ENCODE measurements around the gene KLK8.
"Not testable (repeated sequence)": the region's sequence is repeated elsewhere in the genome, so short reads cannot be mapped to it uniquely, and the experiment has no call there.

The KLK8 gene

DNA sequence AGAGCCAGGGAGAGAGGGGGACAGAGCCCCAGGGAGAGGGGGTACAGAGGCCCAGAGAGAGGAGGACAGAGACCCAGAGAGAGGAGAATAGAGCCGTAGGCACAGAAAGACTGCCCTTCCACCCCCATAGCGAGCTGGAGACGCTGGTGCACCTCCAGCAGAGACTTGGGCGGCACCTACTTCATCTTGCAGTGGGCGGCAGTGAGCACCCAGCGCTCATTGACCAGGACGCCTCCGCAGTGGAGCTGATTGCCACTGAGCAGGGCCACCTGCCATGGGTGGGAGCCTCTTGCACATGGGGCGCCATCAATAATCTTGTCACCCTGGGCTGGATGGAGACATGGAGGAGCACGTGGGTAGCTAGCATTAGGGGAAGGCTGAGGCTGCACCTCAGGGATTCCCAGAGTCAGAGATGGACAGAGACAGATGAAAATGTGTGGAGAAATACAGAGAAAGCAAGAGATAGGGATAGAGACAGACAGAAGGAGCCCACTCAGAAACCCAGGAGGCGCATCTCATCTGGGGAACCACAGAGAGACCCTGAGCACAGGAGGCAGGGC lies 19.7 kb downstream of the KLK8 start:
- no peak for DNase-seq

DNA sequence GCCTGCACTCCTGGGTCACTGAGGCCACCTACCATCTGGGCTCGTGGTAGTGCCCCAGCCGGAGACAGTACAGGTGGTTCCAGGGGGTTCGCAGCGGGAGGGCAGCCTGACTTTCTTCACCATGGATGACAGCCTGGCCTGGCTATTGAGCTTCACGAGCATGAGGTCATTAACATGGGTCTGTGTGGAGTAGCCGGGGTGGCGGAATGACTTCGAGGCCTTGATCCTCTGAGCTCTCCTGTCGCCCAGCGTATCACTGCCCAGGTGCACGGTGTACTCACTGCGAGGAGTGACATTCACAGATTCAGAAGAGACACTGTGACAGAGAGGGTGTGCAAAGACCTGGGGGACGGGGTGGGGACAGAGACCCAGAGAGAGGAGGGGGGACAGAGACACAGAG lies 21.2 kb downstream of the KLK8 start:
- peak; percentile 25 for DNase-seq

DNA sequence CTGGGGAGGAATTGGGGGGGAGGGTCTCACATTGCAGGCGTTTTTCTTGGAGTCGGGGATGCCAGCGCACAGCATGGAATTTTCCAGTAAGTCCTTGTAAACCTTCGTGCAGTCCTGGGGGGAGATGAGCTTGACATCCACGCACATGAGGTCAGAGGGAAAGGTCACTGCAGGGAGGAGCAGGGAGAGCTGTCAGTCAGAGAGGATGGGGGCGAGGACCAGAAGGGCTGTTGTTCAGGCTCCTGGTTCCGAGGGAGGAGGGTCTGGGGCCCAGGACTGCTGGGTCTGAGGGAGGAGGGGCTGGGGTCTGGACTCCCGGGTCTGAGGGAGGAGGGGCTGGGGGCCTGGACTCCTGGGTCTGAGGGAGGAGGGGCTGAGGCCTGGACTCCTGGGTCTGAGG lies 21.6 kb downstream of the KLK8 start:
- no peak for DNase-seq

DNA sequence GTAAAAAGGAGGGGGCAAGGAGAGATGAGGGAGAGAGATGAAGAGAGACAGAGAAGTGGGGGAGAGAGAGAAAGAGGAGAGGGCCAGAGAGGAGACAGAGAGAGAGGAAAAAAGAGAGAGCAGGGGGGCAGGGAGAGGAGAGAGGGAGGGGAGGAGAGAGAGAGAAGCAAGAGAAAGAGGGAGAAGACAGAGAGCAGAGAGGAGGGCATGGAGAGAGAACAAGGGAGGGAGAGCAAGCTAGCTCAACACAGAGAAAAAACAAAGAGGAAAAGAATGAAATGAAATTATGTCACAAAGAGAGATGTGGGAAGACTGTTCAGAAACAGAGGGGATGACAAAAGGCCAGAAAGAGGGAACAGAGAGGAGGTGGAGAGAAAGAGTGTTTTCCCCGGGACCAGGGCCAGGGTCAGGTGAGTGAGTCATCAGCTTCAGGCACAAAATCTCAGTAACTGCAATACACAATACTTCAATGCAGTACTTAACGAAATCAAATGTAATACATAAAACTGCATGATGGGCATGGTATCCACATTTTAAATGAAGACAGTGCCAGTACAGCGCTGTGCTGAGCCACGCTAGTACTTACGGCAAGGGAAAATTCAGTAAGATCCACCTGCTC lies 22.5 kb downstream of the KLK8 start:
- DNase-seq = no peak

DNA sequence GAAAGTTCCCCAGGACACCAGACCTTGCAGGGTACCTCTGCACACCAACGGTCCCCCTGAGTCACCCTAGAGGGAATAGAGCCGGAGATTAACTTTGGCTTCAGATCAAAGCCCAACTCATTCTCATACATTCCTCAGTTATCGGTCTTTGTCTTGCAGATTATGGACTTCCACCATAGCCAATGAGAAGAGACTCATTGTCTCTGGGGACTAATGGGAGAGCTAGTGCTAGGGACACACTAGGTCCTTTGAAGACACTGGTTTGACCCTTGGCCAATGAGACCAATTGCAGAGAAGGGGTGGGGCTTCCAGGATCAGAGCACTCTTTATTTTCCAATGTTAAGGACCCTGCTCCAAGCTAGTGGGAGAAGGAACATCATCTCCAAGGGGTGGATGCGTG lies 23.8 kb downstream of the KLK8 start:
- no peak for DNase-seq

DNA sequence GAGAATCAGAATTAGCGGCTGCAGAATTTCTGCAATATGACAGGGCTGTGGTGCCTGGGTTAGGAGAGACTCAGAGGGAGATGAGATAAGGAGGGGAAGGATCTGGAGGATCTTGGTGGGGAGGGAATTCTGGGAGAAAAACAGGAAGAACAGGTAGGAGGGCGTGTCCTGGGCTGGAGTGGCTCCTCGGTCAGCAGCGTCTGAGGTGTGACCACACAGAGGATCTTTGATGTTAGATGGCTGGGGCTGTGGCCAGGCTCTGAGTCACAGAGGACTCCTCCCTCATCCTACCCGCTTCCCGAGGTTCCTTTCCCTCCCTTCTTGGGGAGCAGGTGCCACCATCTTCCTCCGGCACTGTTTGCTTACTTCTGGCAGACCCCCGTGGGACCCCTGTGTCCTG lies 25.6 kb downstream of the KLK8 start:
- DNase-seq = peak; percentile 57

DNA sequence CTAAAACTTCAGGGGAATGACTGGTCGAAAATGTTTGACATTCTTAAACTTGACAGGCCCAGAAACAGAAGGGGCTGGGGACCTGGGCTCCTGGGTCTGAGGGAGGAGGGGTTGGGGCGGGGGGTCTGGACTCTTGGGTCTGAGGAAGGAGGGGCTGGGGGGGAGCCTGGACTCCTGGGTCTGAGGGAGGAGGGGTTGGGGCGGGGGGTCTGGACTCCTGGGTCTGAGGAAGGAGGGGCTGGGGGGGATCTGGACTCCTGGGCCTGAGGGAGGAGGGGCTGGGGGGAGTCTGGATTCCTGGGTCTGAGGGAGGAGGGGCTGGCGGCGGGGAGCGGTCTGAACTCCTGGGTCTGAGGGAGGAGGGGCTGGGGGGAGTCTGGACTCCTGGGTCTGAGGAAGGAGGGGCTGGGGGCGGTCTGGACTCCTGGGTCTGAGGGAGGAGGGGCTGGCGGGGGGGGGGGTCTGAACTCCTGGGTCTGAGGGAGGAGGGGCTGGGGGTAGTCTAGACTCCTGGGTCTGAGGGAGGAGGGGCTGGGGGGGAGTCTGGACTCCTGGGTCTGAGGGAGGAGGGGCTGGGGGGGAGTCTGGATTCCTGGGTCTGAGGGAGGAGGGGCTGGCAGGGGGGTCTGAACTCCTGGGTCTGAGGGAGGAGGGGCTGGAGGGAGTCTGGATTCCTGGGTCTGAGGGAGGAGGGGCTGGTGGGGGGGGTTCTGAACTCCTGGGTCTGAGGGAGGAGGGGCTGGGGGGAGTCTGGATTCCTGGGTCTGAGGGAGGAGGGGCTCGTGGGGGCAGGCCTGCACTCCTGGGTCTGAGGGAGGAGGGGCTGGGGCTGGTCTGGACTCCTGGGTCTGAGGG lies 26.5 kb downstream of the KLK8 start:
- no peak for DNase-seq

DNA sequence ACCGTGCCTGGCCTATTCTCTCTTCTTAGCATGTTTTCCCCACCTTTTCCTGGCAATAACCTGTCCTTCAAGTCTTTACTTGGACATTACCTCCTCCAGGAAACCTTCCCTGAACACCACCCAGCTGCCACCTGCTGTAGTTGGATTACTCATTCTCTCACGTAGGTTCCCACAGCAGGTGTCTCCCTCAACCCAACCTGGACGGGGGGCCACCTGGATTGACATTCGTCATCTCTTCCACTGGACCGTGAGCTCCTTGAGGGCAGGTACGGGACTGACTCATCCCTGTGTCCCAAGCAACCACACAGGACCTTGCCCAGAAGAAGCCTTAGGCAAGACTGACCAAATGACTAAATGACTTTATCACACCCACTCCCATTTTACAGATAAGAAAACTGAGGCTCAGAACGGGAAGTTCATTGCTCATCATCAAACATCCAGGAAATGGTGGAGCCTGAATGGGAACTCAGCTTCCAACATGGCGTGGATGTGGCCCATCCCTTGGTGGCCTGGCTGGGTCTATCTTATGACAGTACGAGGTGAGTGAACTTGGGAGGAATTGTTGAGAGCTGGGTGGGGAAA lies 28.5 kb downstream of the KLK8 start:
- peak; percentile 64 for DNase-seq

DNA sequence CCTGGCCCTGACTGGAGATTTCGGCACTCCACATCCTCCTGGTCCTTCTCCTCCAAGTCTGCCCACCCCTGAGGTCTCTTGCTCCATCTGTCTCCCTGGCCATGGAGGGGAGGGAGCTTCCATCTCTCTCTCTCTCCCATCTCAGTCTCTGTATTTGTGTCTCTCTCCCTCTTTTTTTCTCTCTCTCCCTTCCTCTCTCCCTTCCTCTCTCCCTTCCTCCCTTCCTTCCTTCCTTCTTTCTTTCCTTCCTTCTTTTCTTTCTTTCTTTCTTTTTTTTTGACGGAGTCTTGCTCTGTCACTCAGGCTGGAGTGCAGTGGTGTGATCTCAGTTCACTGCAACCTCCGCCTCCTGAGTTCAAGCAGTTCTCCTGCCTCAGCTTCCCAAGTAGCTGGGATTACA lies 31.6 kb downstream of the KLK8 start:
- DNase-seq = not testable (repeated sequence)

DNA sequence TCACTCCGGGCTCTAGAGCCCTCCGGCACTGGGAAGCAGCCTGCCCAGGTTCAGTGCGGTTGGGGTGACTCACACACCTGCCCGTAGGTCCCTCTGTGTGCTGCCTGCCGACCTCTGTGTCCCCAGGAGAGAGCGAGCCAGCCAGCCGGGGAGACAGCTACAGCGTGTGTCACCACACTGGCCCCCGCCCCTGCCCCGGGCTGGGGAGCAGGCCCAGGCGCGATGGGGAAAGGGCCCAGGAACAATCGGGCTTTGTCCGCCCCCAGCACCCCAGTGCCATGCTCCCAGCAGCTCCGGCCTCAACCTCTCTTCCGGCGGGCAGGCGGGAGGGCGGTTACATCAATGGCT lies 32.0 kb downstream of the KLK8 start, which contains the start of gene KLK6:
Gene KLK6 (minus strand): TSS at position 179 of the 348 bp plus-strand sequence. CDS start 1,487 bp downstream, outside the sequence.
- DNase-seq = peak; percentile 36

DNA sequence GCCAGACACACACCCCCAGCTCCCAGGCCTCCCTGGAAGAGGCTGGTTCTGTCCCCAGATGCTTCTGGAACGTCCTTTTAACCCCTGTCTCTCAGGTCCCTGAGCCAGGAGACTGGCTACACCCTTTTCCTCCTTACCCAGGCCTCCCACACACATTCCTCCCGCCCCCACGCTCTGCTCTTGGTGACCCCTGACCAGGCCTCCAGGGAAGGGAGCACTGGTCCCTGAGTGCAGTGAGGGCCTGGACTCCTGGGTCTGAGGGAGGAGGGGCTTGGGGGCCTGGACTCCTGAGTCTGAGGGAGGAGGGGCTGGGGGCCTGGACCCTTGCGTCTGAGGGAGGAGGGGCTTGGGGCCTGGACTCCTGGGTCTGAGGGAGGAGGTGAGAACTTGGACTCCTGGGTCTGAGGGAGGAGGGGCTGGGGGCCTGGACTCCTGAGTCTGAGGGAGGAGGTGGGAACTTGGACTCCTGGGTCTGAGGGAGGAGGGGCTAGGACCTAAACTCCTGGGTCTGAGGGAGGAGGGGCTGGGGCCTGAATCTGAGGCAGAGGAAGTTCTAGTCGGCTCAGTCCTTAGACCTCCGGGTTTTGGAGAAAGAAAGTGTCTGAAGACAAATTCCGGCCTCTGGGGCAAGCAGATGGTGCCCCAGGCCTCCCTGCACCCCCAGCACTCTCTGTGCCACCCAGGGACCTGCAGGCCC lies 32.5 kb downstream of the KLK8 start:
- DNase-seq = no peak

DNA sequence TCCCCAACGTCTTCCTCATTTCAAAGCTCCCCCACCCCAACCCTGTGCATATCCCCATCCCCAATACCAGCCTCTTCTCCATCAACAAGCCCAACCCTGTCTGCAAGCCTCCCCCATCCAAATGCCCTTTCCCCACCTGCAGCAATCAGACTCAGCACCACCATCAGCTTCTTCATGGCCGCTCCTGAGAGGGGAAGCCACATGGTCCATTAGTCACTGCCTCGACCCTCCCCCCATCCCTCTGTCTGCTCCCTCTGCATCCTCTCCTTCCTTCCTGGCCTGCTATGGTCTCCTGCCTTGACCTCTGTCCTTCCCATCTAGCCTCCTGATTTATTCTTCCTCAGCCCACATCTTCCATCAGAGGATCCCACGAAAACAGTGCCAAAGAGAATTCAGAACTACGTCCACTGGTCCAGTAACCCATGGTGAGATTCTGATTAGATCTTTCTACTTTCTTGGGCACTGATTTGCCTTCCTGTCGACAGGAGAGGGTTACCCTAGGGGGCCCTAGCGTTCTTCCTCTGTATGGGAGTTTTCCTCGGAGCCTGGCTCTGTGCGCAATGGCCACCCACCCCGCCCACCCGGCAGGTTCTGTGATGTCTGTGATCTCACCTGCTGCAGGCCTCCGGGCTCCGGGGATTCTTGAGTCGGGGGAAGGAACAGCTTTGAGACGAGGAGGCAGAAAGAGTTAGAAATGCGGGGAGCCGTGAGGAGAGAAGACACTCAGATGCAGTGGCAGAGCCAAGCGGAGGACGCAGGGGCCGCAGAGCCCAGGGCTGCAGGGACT lies 33.3 kb downstream of the KLK8 start:
- DNase-seq = no peak

DNA sequence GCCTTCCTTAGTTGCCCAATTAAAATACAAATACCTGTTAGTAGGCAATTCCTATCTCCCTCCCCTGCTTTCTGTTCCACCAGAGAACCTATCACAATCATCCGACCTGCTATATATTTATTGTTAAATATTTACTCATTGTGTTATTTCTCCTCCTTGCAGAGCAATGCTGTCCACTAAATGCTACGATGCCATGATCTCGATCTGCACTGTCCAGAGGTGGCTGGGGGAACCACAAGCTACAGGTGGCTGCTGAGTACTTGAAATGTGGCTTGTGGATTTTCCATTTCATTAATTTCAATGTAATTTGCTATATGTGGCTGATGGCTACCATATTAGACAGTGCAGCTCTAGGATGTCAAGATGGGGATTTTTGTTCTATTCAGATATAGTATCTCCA lies 37.1 kb downstream of the KLK8 start:
- no peak for DNase-seq

DNA sequence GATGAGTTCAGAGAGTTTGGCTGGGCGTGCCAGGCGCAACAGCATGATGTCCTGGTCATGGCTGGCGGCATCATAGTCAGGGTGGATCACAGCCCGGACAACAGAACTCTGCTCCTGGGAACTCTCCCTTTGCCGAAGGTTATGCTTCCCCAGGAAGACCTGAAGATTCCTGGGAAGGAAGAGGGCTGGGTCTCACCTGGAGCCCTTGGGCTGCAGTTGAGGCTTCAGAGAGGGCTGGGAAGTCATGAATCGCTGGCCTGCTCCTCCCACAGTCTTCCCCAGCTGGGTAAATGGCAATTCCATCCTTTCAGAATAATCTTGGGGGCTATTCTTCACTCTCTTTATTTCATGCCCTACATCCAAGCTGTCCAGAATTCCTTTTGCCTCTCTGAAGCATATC lies 38.0 kb downstream of the KLK8 start:
- no peak for DNase-seq

DNA sequence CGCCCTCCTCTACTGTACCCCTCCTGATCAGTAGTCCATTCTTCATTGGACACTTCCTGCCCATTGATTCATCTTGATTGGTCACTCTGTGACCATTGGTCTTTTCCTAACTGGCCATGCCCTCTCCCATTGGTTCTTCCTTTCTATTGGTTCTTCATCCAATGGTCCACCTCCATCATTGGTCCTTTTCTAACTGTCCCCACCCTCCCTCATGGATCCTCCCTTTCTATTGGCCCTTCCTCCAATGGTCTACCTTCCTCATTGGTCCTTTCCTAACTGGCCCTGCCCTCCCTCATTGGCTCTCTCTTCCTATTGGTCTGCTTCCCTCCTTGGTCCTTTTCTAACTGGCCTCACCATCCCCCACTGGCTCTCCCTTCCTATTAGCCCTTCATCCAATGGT lies 39.2 kb downstream of the KLK8 start:
- DNase-seq = no peak

DNA sequence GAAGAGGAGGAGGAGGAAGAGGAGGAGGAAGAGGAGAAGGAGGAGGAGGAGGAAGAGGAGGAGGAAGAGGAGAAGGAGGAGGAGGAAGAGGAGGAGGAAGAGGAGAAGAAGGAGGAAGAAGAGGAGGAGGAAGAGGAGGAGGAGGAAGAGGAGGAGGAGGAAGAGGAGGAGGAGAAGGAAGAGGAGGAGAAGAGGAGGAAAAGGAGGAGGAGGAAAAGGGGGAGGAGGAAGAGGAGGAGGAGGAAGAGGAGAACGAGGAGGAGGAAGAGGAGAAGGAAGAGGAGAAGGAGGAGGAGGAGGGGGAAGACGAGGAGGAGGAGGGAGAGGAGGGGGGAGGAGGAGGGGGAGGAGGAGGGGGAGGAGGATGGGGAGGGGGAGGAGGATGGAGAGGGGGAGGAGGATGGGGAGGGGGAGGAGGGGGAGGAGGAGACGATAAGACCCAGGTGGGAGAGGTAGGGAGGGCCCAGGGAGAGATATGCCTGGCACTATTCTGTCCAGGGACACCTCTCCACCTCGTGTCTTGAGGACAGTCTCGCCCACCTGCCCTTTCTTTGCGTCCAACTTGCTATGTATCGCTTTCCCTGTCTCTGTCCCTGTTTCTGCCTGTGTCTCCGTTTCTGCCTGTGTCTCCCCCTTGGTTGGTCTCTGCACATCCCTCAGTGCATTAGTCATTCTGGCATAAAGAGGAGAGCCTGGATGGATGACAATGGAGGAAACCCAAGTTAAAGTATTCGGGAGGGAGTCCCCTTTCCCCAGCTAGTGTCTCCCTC lies 41.5 kb downstream of the KLK8 start:
- peak; percentile 37 for DNase-seq

DNA sequence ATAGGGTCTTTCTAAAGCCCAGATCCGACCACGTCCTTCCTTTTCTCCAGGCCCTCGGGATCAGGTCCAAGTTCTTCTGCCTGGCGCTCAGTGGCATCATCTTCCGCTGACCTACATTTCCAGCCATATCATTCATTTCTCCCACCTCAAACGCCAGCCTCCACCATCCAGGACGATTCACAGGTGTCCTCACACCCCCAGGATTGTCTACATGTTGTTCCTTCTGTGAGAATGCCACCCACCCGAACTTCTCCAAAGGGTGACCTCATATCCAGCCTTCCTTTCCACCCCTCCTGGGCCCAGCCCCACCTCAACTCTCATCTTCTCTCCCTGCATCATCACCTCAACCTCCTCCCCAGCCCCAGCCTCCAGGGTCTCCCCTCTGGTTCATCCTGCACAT lies 43.8 kb downstream of the KLK8 start:
- no peak for DNase-seq

DNA sequence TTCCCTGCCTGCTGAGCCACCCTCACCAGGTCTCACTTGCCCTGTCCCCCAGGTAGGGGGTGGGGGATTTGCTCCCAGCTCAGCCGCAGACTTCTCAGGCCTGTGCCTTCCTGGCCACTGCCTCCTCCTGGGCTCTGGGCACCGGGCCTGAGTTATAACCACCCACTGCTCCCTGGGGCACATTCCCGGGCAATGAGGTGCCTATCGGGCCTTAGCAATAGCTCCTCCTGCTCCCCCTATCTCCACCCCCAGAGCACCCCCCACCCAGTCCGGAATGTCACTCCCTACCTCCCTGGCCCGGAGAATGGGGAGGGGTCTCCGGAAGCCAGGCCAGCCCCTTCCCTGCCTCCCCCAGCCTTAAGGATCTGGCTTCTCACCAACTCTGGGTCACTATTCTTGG lies 48.5 kb downstream of the KLK8 start, which contains the start of gene KLK5:
Gene KLK5 (minus strand): TSS at position 129 of the 400 bp plus-strand sequence. CDS start 381 bp downstream, outside the sequence.
- no peak for DNase-seq

DNA sequence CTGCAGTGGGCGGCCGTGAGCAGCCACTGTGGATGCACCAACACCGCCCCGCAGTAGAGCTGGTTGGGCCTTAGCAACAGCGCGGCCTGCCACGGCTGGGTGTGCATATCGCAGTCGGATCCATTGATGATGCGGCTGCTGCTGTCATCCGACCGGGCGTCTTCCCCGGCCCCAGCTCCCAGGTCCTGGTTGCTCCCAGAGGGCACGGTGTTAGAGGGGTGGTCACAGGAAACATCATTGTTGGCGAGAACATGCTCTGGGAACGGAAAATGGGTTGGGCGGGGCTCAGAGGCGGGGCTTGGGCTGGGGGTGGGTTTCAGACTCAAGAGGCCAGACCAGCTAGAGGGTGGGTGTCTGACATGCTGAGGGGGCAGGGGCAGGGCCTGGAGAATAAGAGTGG lies 51.5 kb downstream of the KLK8 start:
- no peak for DNase-seq

DNA sequence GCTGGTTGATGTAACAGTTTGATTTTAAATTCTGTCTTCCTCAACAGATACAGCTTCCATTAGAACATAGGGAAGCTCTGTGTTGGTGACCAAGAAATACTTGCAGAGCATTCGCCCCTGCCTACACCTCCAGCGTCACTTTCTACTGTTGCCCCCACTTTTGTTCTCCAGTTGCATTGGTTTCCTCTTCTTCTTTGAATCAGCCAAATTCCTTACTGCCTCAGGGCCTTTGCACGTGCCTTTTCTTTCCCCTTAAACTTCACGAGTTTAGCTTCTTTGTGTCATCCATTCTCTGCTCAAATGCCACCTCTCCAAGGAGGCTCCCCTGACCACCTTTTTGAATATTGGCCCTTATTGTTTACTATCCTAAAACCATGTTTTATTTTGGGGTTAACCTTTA lies 54.3 kb downstream of the KLK8 start:
- no peak for DNase-seq
